Measurements from ENCODE around the gene HPGD. TPM values are rescaled to one million over a fixed set of nuclear protein-coding genes. Genes with fewer than 3 reads are reported as not detected.

The HPGD gene
- total and polyA plus RNA-seq, 2 of the 4 experiments (the other 2 are of a cell fraction) = not detected

DNA sequence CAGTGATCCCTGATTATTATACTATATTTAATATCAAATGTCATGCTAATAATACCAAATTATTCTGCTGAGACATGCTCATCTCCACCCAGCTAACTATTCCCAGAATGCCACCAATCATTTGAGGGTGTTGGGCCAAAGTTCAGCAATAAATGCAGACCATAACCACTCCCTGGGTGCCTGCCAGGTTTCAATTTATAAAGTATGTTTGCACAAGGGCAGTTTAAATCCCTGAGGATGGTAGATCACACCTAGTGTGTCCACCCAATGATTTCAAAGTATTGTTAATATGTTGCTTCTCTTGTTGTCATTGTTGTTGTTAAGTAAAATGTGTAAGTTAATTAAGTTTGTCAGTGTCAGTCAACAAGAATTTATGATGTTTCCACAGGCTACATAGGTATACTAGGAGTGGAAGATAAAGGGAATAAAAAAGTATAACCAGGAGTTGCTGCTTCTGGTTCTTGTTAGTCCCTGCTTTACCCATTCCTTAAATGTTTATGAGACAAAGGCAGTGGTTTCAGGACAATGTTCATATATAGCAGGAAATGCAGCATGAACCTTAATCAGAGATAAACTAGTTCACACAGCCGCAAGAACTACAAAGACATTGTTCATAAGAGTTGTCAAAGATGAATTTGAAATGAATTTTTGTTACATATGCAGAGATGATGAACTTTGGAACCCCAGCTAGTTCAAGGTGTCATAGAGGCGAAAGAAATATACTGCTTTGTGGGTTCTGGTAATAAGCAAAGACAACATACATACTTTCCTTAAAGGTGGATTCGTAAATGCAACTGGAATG, 25.5 kb downstream of the HPGD start:
- H4K5ac ChIP-seq (ENCODE audit: low read depth, low read length) = no peak overlapping the region
- H3K9me3 ChIP-seq (ENCODE audit: control insufficient read depth, insufficient read depth, low read length) = no peaks in the 10 kb centered on the region
- intact Hi-C loops (cut with micrococcal nuclease) (no loop called here), dilution Hi-C loops (cut with HindIII; ENCODE audit: low sequenced_read_pairs, unreplicated experiment) (no loop called here), in situ Hi-C loops (cut with MboI; ENCODE audit: low sequenced_read_pairs) (no loop called here)
- H3K36me3 ChIP-seq (ENCODE audit: control insufficient read depth, insufficient read depth, low read length) = no peaks in the 10 kb centered on the region
- H3K9me1 ChIP-seq (ENCODE audit: insufficient read depth, low read length) = no peaks in the 10 kb centered on the region
- no peak overlapping the region for H3K14ac ChIP-seq (replicated peaks; ENCODE audit: low read depth, low read length)
- H3K56ac ChIP-seq (ENCODE audit: extremely low read depth, insufficient read depth, low read length) = no peak overlapping the region
- BruUV-seq (replicated peaks) = no TSS peak
- H2AFZ ChIP-seq (replicated peaks; ENCODE audit: low read length, poor library complexity) = no peak overlapping the region
- ChIA-PET POLR2A (ENCODE audit: unreplicated experiment) (interaction anchor here (0.6 kb wide), 1 partner anchor 126 kb away, joined by 5 read pairs; no protein-coding TSS in a partner anchor), CTCF (no interaction called here)
- H3K27ac ChIP-seq (ENCODE audit: insufficient read depth, low read length) = no peak overlapping the region
- no peak overlapping the region for H3K4me2 ChIP-seq (ENCODE audit: low read depth, low read length)
- H2AK5ac ChIP-seq (ENCODE audit: low read depth, low read length) = no peak overlapping the region
- no peaks in the 10 kb centered on the region for H3K27me3 ChIP-seq (ENCODE audit: control insufficient read depth, insufficient read depth, low read length)
- H4K20me1 ChIP-seq (ENCODE audit: insufficient read depth, low read length) = no peaks in the 10 kb centered on the region
- TF ChIP-seq, protein P1, sequence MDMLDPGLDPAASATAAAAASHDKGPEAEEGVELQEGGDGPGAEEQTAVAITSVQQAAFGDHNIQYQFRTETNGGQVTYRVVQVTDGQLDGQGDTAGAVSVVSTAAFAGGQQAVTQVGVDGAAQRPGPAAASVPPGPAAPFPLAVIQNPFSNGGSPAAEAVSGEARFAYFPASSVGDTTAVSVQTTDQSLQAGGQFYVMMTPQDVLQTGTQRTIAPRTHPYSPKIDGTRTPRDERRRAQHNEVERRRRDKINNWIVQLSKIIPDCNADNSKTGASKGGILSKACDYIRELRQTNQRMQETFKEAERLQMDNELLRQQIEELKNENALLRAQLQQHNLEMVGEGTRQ (IDR thresholded peaks at IDR 0.05; ENCODE audit: low read depth, low read length) = no peak
- TF ChIP-seq CTCF (conservative IDR thresholded peaks at IDR 0.05; ENCODE audit: low read depth, low read length) (no peak), RAD21 (IDR thresholded peaks at IDR 0.05; ENCODE audit: low read length) (no peak), NFE2L2 (IDR thresholded peaks at IDR 0.05; ENCODE audit: low read depth, low read length) (no peak), RFX5 (IDR thresholded peaks at IDR 0.05; ENCODE audit: low read depth, low read length) (no peak), MAZ (IDR thresholded peaks at IDR 0.05; ENCODE audit: borderline replicate concordance, low read depth, low read length) (no peak), FOS (IDR thresholded peaks at IDR 0.05; ENCODE audit: low read depth, low read length) (no peak), MAFK (IDR thresholded peaks at IDR 0.05; ENCODE audit: low read depth, low read length) (no peak), POLR2A (IDR thresholded peaks at IDR 0.05; ENCODE audit: low read depth, low read length) (no peak)
- H3K23ac ChIP-seq (ENCODE audit: low read depth, low read length) = no peak overlapping the region
- no peak overlapping the region for H2BK15ac ChIP-seq (ENCODE audit: low read depth, low read length)
- H2BK120ac ChIP-seq (ENCODE audit: low read depth, low read length) = no peak overlapping the region
- no peak overlapping the region for H4K8ac ChIP-seq (ENCODE audit: low read depth in 2 of 2, low read length in 2 of 2)
- no peak overlapping the region for H2AK9ac ChIP-seq (replicated peaks; ENCODE audit: low read depth, low read length, poor library complexity)
- H3K4me3 ChIP-seq (ENCODE audit: insufficient read depth, low read depth, low read length) = no peak overlapping the region
- no peaks in the 10 kb centered on the region for H3K79me1 ChIP-seq (ENCODE audit: low read depth in 1 of 2, low read length in 2 of 2)
- H2BK20ac ChIP-seq (ENCODE audit: low read depth, low read length) = no peak overlapping the region
- WGBS, 2 experiments (ENCODE audit: extremely low coverage in 2 of 2, insufficient read length in 1 of 2) = no CpG with 5 or more reads among the region's 3 CpGs
- no peak for DNase-seq
- ATAC-seq (ENCODE audit: low read depth) = no peak
- H3K18ac ChIP-seq (ENCODE audit: low read depth, low read length) = no peak overlapping the region
- H3K4ac ChIP-seq (ENCODE audit: low read depth, low read length) = no peak overlapping the region
- no peak overlapping the region for H2BK5ac ChIP-seq (ENCODE audit: low read depth, low read length, poor library complexity, severe bottlenecking)
- H4K91ac ChIP-seq (ENCODE audit: insufficient read depth, low read depth, low read length) = no peak overlapping the region
- no peak overlapping the region for H3K9ac ChIP-seq (ENCODE audit: low read depth, low read length)
- H3K4me1 ChIP-seq (ENCODE audit: control insufficient read depth, insufficient read depth, low read length) = no peaks in the 10 kb centered on the region
